Measurements from ENCODE around the gene BCL7A. TPM values are rescaled to one million over a fixed set of nuclear protein-coding genes. Genes with fewer than 3 reads are reported as not detected.

Gene BCL7A
- total and polyA plus RNA-seq, 2 of the 8 experiments (the other 6 are each of a cell fraction or from before 2014, with no cell fraction given), result 11.9 to 12.7 TPM

DNA sequence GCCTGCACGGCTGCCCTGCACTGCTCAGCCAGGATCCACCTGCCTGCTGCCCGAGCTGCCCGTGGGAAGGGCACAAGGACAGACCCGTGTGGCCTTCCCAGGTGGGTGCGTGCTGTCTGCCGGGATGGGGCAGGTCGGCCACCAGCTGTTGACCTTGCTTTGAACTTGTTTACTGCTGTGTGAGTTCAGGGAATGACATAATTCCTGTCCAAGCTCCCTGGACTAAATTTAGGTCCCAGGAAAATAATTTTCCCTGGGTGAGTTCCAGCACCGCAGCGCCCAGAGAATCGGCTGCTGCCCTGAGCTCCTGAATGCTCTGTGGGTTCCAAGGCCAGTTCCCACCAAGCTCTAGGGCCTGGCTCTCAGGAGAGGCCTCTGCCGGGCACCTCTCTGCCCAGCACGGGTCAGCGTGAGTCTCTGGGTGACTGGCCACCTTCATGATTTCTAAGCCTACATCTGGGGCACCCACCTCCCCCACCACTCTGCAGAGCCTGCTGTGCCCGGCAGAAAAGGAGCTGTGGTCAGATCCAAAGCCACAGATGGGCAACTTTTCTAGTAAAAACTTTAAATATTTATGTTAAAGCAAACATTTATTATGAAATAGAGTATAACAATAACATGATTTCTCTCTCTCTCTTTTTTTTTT lies 29.7 kb downstream of the BCL7A start:
- FAIRE-seq (no peak), DNase-seq (ENCODE audit: low read depth in 1 of 2, low spot score in 2 of 2) (no peak)
- POLR2A ChIA-PET (ENCODE audit: partially characterized antibody), result interaction anchor here (0.6 to 1.4 kb wide), 3 partner anchors 12 to 79 kb away, joined by 3 to 4 read pairs (median 4); partner anchors contain the start of gene BCL7A
- no peak overlapping the region for H3K23ac ChIP-seq (ENCODE audit: insufficient read length)
- no peak overlapping the region for H2BK15ac ChIP-seq (ENCODE audit: low read length)
- H3K79me2 ChIP-seq (ENCODE audit: control insufficient read depth in 1 of 2, insufficient read depth in 2 of 2, low read length in 2 of 2), result no peaks in the 10 kb centered on the region
- CTCF ChIA-PET (ENCODE audit: partially characterized antibody), result interaction anchor here (0.8 to 20.6 kb wide), 8 partner anchors 11 to 140 kb away, joined by 3 to 379 read pairs (median 4); no protein-coding TSS in a partner anchor
- H3K27ac ChIP-seq (ENCODE audit: low read depth, low read length), result no peak overlapping the region
- no peaks in the 10 kb centered on the region for H3K79me1 ChIP-seq (ENCODE audit: low read depth, low read length)
- H3K27me3 ChIP-seq (replicated peaks in 1 of 4; ENCODE audit: control insufficient read depth in 3 of 4, extremely low read depth in 1 of 4, insufficient read depth in 3 of 4, low read length in 3 of 4), result no peaks in the 10 kb centered on the region
- H4K91ac ChIP-seq (replicated peaks; ENCODE audit: insufficient read length, low read length), result no peak overlapping the region
- H4K8ac ChIP-seq (ENCODE audit: extremely low read depth, insufficient read depth, low read length), result peak overlapping the region; percentile 71; the same call in 1 of the 2 replicates
- no peak overlapping the region for H3K56ac ChIP-seq (replicated peaks; ENCODE audit: insufficient read length, low read depth, low read length)
- H3K14ac ChIP-seq (ENCODE audit: insufficient read length), result no peak overlapping the region
- no peak overlapping the region for H2BK20ac ChIP-seq (ENCODE audit: low read length)
- no peaks in the 10 kb centered on the region for H3K23me2 ChIP-seq (ENCODE audit: low read depth, low read length)
- H2AFZ ChIP-seq (ENCODE audit: low read length), result no peak overlapping the region
- no peak overlapping the region for H3K9ac ChIP-seq (replicated peaks in 1 of 4; ENCODE audit: extremely low read depth in 1 of 4, low read depth in 3 of 4, low read length in 3 of 4)
- WGBS, 2 experiments (ENCODE audit: extremely low coverage in 1 of 2, insufficient coverage in 1 of 2, insufficient read length in 1 of 2, insufficient replicate concordance in 2 of 2, low coverage in 1 of 2, low lambda C conversion rate in 2 of 2, missing lambda C conversion rate in 1 of 2), result 89% methylated on average over 13 of the region's 14 CpGs; no CpG with 5 or more reads in 1 of the 2 experiments
- H3K4ac ChIP-seq (replicated peaks; ENCODE audit: insufficient read length, low read depth, low read length), result no peak overlapping the region
- no peak overlapping the region for H3K4me3 ChIP-seq (ENCODE audit: extremely low read depth in 1 of 4, insufficient read depth in 2 of 4, low read depth in 3 of 4, low read length in 4 of 4)
- H4K20me1 ChIP-seq (replicated peaks in 1 of 2; ENCODE audit: control insufficient read depth in 1 of 2, insufficient read depth in 2 of 2, low read length in 2 of 2), result peaks cover 0 to 3% of the 10 kb centered on the region in 2 experiments
- no peak overlapping the region for H3K18ac ChIP-seq (ENCODE audit: extremely low read depth, low read length)
- no peak overlapping the region for H2BK12ac ChIP-seq (ENCODE audit: low read depth, low read length)
- H3K36me3 ChIP-seq (ENCODE audit: control insufficient read depth in 2 of 4, insufficient read depth in 4 of 4, low read length in 3 of 4), result peaks cover 2 to 7% (median 5%) of the 10 kb centered on the region in 4 experiments; a peak in 7 of 8 replicates
- H3K4me1 ChIP-seq (replicated peaks in 1 of 4; ENCODE audit: control insufficient read depth in 3 of 4, insufficient read depth in 4 of 4, low read length in 3 of 4), result 0 out of 7 replicates have a peak, but pooled peaks cover 0 to 2% (median 0%) of the 10 kb centered on the region in 4 experiments
- H2AK5ac ChIP-seq (ENCODE audit: low read depth, low read length), result no peak overlapping the region
- no peak overlapping the region for H2BK120ac ChIP-seq (replicated peaks; ENCODE audit: low read depth, low read length)
- H2BK5ac ChIP-seq (ENCODE audit: low read depth, low read length), result no peak overlapping the region
- no peak overlapping the region for H4K5ac ChIP-seq (ENCODE audit: insufficient read length, low read depth, low read length)
- H3K9me3 ChIP-seq (ENCODE audit: insufficient read depth in 2 of 2, low read depth in 1 of 2, low read length in 1 of 2), result no peaks in the 10 kb centered on the region
- no peak overlapping the region for H3K4me2 ChIP-seq (ENCODE audit: insufficient read depth in 1 of 2, low read depth in 2 of 2, low read length in 2 of 2)
- TF ChIP-seq TAF7 (optimal IDR thresholded peaks at IDR 0.05; ENCODE audit: borderline replicate concordance, low read depth, low read length) (no peak), TEAD4 (IDR thresholded peaks at IDR 0.05; ENCODE audit: low read depth, low read length) (no peak), EZH2 (IDR thresholded peaks at IDR 0.05; ENCODE audit: low read depth, low read length, severe bottlenecking) (no peak), KDM5A (IDR thresholded peaks at IDR 0.05; ENCODE audit: low read length) (no peak), JUN (IDR thresholded peaks at IDR 0.05; ENCODE audit: low read depth, low read length) (no peak), ASH2L (IDR thresholded peaks at IDR 0.05; ENCODE audit: low read length) (no peak), POU5F1 (IDR thresholded peaks at IDR 0.05; ENCODE audit: low read depth, low read length) (no peak), POLR2A (IDR thresholded peaks at IDR 0.05; ENCODE audit: control extremely low read depth in 1 of 2, low read depth in 2 of 2, low read length in 2 of 2) (no peak)
- TF ChIP-seq, protein P1, sequence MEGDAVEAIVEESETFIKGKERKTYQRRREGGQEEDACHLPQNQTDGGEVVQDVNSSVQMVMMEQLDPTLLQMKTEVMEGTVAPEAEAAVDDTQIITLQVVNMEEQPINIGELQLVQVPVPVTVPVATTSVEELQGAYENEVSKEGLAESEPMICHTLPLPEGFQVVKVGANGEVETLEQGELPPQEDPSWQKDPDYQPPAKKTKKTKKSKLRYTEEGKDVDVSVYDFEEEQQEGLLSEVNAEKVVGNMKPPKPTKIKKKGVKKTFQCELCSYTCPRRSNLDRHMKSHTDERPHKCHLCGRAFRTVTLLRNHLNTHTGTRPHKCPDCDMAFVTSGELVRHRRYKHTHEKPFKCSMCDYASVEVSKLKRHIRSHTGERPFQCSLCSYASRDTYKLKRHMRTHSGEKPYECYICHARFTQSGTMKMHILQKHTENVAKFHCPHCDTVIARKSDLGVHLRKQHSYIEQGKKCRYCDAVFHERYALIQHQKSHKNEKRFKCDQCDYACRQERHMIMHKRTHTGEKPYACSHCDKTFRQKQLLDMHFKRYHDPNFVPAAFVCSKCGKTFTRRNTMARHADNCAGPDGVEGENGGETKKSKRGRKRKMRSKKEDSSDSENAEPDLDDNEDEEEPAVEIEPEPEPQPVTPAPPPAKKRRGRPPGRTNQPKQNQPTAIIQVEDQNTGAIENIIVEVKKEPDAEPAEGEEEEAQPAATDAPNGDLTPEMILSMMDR (IDR thresholded peaks at IDR 0.05; ENCODE audit: control extremely low read depth in 1 of 3, insufficient read depth in 1 of 3, low read depth in 1 of 3, low read length in 3 of 3), result no peak
- TF ChIP-seq, protein P2, sequence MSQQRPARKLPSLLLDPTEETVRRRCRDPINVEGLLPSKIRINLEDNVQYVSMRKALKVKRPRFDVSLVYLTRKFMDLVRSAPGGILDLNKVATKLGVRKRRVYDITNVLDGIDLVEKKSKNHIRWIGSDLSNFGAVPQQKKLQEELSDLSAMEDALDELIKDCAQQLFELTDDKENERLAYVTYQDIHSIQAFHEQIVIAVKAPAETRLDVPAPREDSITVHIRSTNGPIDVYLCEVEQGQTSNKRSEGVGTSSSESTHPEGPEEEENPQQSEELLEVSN (IDR thresholded peaks at IDR 0.05), result no peak
